Measurements from ENCODE around the gene INPP5A.
"Not testable (repeated sequence)": the region's sequence is repeated elsewhere in the genome, so short reads cannot be mapped to it uniquely, and the experiment has no call there.

INPP5A gene

GRCh38 chr10:132752378-132752777 is 214.8 kb downstream of the INPP5A start:
- no peak for DNase-seq

- DNase-seq = no peak
These were observed 215.4 kb downstream of the INPP5A start for GRCh38 chr10:132752961-132753360.

- no peak for DNase-seq
These were observed 216.0 kb downstream of the INPP5A start for GRCh38 chr10:132753596-132753995.

GRCh38 chr10:132754071-132754470 is 216.5 kb downstream of the INPP5A start:
- DNase-seq = no peak

GRCh38 chr10:132755166-132755711 is 217.7 kb downstream of the INPP5A start:
- DNase-seq = no peak

- no peak for DNase-seq
These were observed 219.0 kb downstream of the INPP5A start for GRCh38 chr10:132756591-132756990.

- no peak for DNase-seq
These were observed 219.6 kb downstream of the INPP5A start for GRCh38 chr10:132757171-132757570.

- DNase-seq = no peak
These were observed 221.3 kb downstream of the INPP5A start for GRCh38 chr10:132758865-132759264.

GRCh38 chr10:132761395-132762060 is 223.9 kb downstream of the INPP5A start:
- no peak for DNase-seq

GRCh38 chr10:132762267-132762666 is 224.7 kb downstream of the INPP5A start:
- no peak for DNase-seq

GRCh38 chr10:132763545-132763944 is 226.0 kb downstream of the INPP5A start:
- DNase-seq = no peak

- DNase-seq = no peak
These were observed 226.5 kb downstream of the INPP5A start for GRCh38 chr10:132764108-132764507.

GRCh38 chr10:132765435-132765834 is 227.8 kb downstream of the INPP5A start:
- no peak for DNase-seq

GRCh38 chr10:132766291-132766690 is 228.7 kb downstream of the INPP5A start:
- DNase-seq = no peak

GRCh38 chr10:132768346-132769248 is 231.0 kb downstream of the INPP5A start:
- DNase-seq = no peak

- no peak for DNase-seq
These were observed 232.8 kb downstream of the INPP5A start for GRCh38 chr10:132770061-132771021.

GRCh38 chr10:132772816-132773215 is 235.2 kb downstream of the INPP5A start:
- DNase-seq = not testable (repeated sequence)

GRCh38 chr10:132774181-132774901 is 236.8 kb downstream of the INPP5A start:
- DNase-seq = no peak

GRCh38 chr10:132774902-132775863 is 237.6 kb downstream of the INPP5A start:
- no peak for DNase-seq

GRCh38 chr10:132776186-132776585 is 238.6 kb downstream of the INPP5A start:
- DNase-seq = no peak

GRCh38 chr10:132776821-132777220 is 239.2 kb downstream of the INPP5A start:
- DNase-seq = no peak

Data from NCI-H1105 treated with DMSO at 0.1 percent for 48 hours (cell line).